ENCODE data around the gene TMOD2.

DNA sequence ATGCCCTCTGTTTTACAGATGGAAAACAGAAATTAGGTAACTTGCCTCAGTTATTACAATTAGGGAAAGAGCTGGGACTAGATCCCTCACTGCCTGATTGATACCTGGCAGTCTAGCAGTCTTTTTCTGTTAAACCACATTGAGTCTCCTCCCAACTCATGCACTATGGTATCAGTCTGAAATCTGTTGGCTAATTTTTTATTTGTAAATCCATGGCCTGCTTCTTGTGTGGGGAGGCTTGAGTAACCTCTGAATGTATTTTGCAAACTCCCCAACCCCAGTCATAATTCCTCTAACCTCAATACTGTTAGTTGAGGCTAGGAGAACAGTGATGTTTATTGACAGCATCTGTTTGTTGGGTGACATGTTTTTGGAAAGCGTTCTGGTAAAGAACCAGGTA lies 113.9 kb downstream of the TMOD2 start:
- TF ChIP-seq, protein P1, sequence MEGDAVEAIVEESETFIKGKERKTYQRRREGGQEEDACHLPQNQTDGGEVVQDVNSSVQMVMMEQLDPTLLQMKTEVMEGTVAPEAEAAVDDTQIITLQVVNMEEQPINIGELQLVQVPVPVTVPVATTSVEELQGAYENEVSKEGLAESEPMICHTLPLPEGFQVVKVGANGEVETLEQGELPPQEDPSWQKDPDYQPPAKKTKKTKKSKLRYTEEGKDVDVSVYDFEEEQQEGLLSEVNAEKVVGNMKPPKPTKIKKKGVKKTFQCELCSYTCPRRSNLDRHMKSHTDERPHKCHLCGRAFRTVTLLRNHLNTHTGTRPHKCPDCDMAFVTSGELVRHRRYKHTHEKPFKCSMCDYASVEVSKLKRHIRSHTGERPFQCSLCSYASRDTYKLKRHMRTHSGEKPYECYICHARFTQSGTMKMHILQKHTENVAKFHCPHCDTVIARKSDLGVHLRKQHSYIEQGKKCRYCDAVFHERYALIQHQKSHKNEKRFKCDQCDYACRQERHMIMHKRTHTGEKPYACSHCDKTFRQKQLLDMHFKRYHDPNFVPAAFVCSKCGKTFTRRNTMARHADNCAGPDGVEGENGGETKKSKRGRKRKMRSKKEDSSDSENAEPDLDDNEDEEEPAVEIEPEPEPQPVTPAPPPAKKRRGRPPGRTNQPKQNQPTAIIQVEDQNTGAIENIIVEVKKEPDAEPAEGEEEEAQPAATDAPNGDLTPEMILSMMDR (IDR thresholded peaks at IDR 0.05 in 4 of 5, conservative IDR thresholded peaks at IDR 0.05 in 1 of 5), result no peak
- no peak for TF ChIP-seq POLR2A (IDR thresholded peaks at IDR 0.05)
